MM.1S (cell line): Measurements from ENCODE around the gene ADARB1.

ENCODE experiments used
- DNase-seq: peaks from one replicate; pipeline ENCODE4 v3.0.0-alpha.2; 2015
- H2AFZ ChIP-seq: fragments of 300-600 bp; sonication (generic); 2 replicates; pipeline ENCODE4 v1.6.0; 2016; ENCODE audit warnings: antibody characterized with exemption, low read length
- H3F3A ChIP-seq: fragments of 300-600 bp; sonication (generic); 2 replicates; pipeline ENCODE4 v1.6.1; 2016; ENCODE audit warnings: mild to moderate bottlenecking, antibody characterized with exemption, low read length, moderate library complexity, mixed read lengths; ENCODE audit not compliant: insufficient read depth
- H3K27ac ChIP-seq: fragments of 300-600 bp; sonication (generic); 2 replicates; pipeline ENCODE4 v1.5.1; 2016; ENCODE audit warnings: mild to moderate bottlenecking, low read length
- H3K27me3 ChIP-seq: fragments of 300-600 bp; sonication (generic); replicated peaks from 2 replicates; pipeline ENCODE4 v1.6.0; 2016; ENCODE audit warnings: low read length; ENCODE audit not compliant: insufficient read depth
- H3K36me3 ChIP-seq: fragments of 300-600 bp; sonication (generic); replicated peaks from 2 replicates; pipeline ENCODE4 v1.6.1; 2016; ENCODE audit warnings: mild to moderate bottlenecking, low read length, mixed read lengths; ENCODE audit not compliant: insufficient read depth
- H3K4me1 ChIP-seq: fragments of 300-600 bp; sonication (generic); 2 replicates; pipeline ENCODE4 v1.6.1; 2016; ENCODE audit warnings: low read length, mixed read lengths
- H3K4me2 ChIP-seq: fragments of 300-600 bp; sonication (generic); 2 replicates; pipeline ENCODE4 v1.6.0; 2016; ENCODE audit warnings: low read depth, low read length
- H3K4me3 ChIP-seq: fragments of 300-600 bp; sonication (generic); 2 replicates; pipeline ENCODE4 v1.5.1; 2016; ENCODE audit warnings: low read length, mixed read lengths
- H3K79me2 ChIP-seq: fragments of 300-600 bp; sonication (generic); 2 replicates; pipeline ENCODE4 v1.6.1; 2016; ENCODE audit warnings: mixed run types, low read length, mixed read lengths
- H3K9ac ChIP-seq: fragments of 300-600 bp; sonication (generic); 2 replicates; pipeline ENCODE4 v1.6.1; 2016; ENCODE audit warnings: low read length, mixed read lengths
- H3K9me2 ChIP-seq: fragments of 300-600 bp; sonication (generic); replicated peaks from 2 replicates; pipeline ENCODE4 v1.6.1; 2016; ENCODE audit warnings: mild to moderate bottlenecking, low read length, mixed read lengths; ENCODE audit not compliant: insufficient read depth
- H3K9me3 ChIP-seq: fragments of 300-600 bp; sonication (generic); replicated peaks from 2 replicates; pipeline ENCODE4 v1.6.1; 2016; ENCODE audit warnings: mild to moderate bottlenecking, low read length, mixed read lengths; ENCODE audit not compliant: insufficient read depth
- H4K20me1 ChIP-seq: fragments of 300-600 bp; sonication (generic); 2 replicates; pipeline ENCODE4 v1.6.1; 2016; ENCODE audit warnings: mild to moderate bottlenecking, low read length, moderate library complexity, mixed read lengths; ENCODE audit not compliant: insufficient read depth
- CTCF ChIP-seq: fragments of 300-600 bp; sonication (generic); IDR thresholded peaks from 2 replicates; pipeline ENCODE4 v1.5.1; 2016; ENCODE audit warnings: antibody characterized with exemption, low read length, mixed read lengths
- EZH2 ChIP-seq: fragments of 300-600 bp; sonication (generic); optimal IDR thresholded peaks from 2 replicates; pipeline ENCODE3; 2017; ENCODE audit warnings: low read depth, mild to moderate bottlenecking, antibody characterized with exemption, low read length, mixed read lengths
- EZH2phosphoT487 ChIP-seq: fragments of 300-600 bp; sonication (generic); IDR thresholded peaks from 2 replicates; pipeline ENCODE4 v1.6.1; 2018; ENCODE audit warnings: antibody characterized with exemption, low read length

ADARB1 gene

GRCh38 chr21:45054227-45054926 is 20.0 kb upstream of the ADARB1 start:
- H4K20me1 ChIP-seq, result no peaks in the 10 kb centered on the region
- H2AFZ ChIP-seq, result no peak overlapping the region
- no peaks in the 10 kb centered on the region for H3K9me3 ChIP-seq
- DNase-seq, result no peak
- no peaks in the 10 kb centered on the region for H3K79me2 ChIP-seq
- no peak overlapping the region for H3K4me2 ChIP-seq
- no peaks in the 10 kb centered on the region for H3F3A ChIP-seq
- H3K4me3 ChIP-seq, result no peak overlapping the region
- no peak overlapping the region for H3K27ac ChIP-seq
- H3K4me1 ChIP-seq, result no peaks in the 10 kb centered on the region
- H3K9me2 ChIP-seq, result no peaks in the 10 kb centered on the region
- peaks cover 82% of the 10 kb centered on the region for H3K27me3 ChIP-seq
- H3K9ac ChIP-seq, result no peak overlapping the region
- TF ChIP-seq CTCF, result no peak
- 0 out of 2 replicates have a peak, but pooled peaks have one; percentile 54 for TF ChIP-seq EZH2phosphoT487
- TF ChIP-seq EZH2, result peak; percentile 40
- H3K36me3 ChIP-seq, result no peaks in the 10 kb centered on the region

GRCh38 chr21:45054927-45055612 is 19.3 kb upstream of the ADARB1 start:
- peak; percentile 33 for DNase-seq
- no peaks in the 10 kb centered on the region for H3K36me3 ChIP-seq
- no peaks in the 10 kb centered on the region for H3K9me3 ChIP-seq
- no peak overlapping the region for H3K9ac ChIP-seq
- no peak overlapping the region for H2AFZ ChIP-seq
- H3K27me3 ChIP-seq, result peaks cover 75% of the 10 kb centered on the region
- H3K27ac ChIP-seq, result no peak overlapping the region
- H3K4me1 ChIP-seq, result peaks cover 4% of the 10 kb centered on the region
- H3F3A ChIP-seq, result peaks cover 4% of the 10 kb centered on the region
- H4K20me1 ChIP-seq, result no peaks in the 10 kb centered on the region
- TF ChIP-seq EZH2 (no peak), CTCF (no peak), EZH2phosphoT487 (no peak)
- no peaks in the 10 kb centered on the region for H3K79me2 ChIP-seq
- H3K4me2 ChIP-seq, result no peak overlapping the region
- H3K9me2 ChIP-seq, result no peaks in the 10 kb centered on the region
- no peak overlapping the region for H3K4me3 ChIP-seq

- Histone ChIP-seq H2AFZ (no peak overlapping the region), H3K4me3 (no peak overlapping the region), H3K9ac (no peak overlapping the region), H3K9me2 (no peaks in the 10 kb centered on the region), H3K36me3 (no peaks in the 10 kb centered on the region), H3K4me1 (peaks cover 12% of the 10 kb centered on the region), H3K4me2 (no peak overlapping the region), H3K79me2 (no peaks in the 10 kb centered on the region), H3K27ac (no peak overlapping the region), H3F3A (peaks cover 12% of the 10 kb centered on the region), H4K20me1 (no peaks in the 10 kb centered on the region), H3K9me3 (no peaks in the 10 kb centered on the region), H3K27me3 (peaks cover 67% of the 10 kb centered on the region)
- no peak for DNase-seq
- TF ChIP-seq CTCF, result no peak
- no peak for TF ChIP-seq EZH2phosphoT487
- TF ChIP-seq EZH2, result no peak
Measured at GRCh38 chr21:45055861-45056260, 18.5 kb upstream of the ADARB1 start.
